CD4-positive, alpha-beta T cell treated with Interleukin-15 for 4 hours (primary cell): ENCODE results near the gene LDHB.
"Not testable (repeated sequence)": the region's sequence is repeated elsewhere in the genome, so short reads cannot be mapped to it uniquely, and the experiment has no call there.

Experiments used
- DNase-seq: peaks from one replicate; pipeline ENCODE4 v3.0.0-alpha.2; 2020; ENCODE audit warnings: low spot score

The LDHB gene

GRCh38 chr12:21607701-21608100 lies 49.9 kb downstream of the LDHB start:
- peak; percentile 37 for DNase-seq

- no peak for DNase-seq
Observed at GRCh38 chr12:21606175-21606574, 51.5 kb downstream of the LDHB start.

- DNase-seq = no peak
Observed at GRCh38 chr12:21604245-21605101, 53.2 kb downstream of the LDHB start, which contains the start of gene GYS2. GYS2 (minus strand) TSS chr12:21604847; CDS start chr12:21604592, 255 bp downstream.

DNA sequence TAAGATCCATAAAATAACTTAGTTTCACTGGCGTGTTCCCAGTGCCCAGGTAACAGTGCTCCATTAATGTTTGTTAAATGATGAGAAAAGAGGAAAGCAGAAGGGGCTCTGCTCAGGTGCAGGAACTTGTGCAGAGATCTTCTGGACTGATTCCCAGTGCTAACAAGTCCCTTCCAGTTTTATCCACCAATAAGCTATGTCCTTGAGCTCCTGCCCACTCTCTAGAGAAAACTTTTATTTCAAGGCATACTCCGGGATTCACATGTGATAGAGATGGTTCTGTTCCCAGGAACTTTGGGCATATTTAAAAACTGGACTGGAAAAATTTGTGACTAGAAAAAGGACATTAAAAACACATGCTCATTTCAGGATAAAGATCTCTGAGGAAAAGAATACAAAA lies 54.9 kb downstream of the LDHB start:
- no peak for DNase-seq

DNA sequence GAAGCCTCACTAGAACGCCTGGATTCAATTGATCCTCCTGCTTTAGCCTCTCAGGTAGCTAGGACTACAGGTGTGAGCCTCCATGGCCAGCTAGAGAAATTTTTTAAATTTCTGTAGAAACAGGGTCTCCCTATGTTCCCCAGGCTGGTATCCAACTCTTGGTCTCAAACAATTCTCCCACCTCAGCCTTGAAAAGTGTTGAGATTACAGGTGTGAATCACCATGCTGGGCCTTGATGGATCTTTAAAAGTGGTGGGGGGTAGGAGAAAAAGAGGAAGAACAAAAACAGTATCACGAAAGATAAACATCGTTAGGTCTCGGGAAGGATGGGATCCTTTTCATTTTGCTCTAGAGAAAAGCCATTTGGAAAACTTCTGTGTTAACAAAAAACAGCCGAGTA lies 57.4 kb downstream of the LDHB start:
- no peak for DNase-seq

- no peak for DNase-seq
Observed at GRCh38 chr12:21599143-21599999, 58.3 kb downstream of the LDHB start.

DNA sequence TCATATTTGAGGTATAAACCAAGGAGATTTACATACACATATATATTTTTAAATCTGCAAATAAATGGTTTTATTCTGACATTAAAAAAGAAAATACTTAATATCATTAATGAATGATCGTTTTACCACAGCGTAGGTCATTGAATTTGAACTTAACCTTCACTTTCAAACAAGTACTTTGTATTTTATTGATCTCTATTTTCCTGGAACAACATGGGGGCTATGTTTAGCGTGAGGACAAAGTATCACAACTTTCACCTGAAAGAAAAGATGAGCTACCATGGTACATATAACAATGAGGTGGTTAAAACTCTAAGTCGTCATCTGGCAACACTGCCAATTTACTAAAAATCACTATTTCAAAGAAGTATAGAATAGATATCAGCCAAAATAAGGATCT lies 59.0 kb downstream of the LDHB start:
- DNase-seq = no peak

- DNase-seq = not testable (repeated sequence)
Observed at GRCh38 chr12:21595356-21595755, 62.3 kb downstream of the LDHB start.

DNA sequence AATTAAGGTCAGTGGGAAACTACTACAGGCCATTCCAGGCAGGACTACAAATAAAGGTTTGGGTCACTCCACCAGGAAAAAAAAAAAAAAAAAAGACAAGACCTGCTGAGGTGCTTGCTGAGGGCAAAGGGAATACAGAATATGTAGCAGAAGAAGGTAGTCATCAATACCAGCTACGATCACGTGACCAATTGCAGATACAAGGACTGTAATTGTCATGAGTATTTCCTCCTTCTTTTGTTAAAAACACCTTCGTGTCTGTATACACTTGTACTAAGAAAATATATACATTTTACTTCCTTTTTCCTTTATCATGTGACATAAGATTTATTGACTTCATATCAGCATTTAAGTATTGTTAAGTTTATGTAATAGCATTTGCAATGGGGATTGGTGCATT lies 72.2 kb downstream of the LDHB start:
- DNase-seq = no peak
